B cell (primary cell): ENCODE measurements around the gene SLC15A3.

Source experiments
- EZH2 ChIP-seq: IDR thresholded peaks from 2 replicates; pipeline ENCODE4 v1.6.1; 2012; ENCODE audit warnings: borderline replicate concordance, low read depth, mild to moderate bottlenecking, moderate library complexity, low read length; ENCODE audit not compliant: insufficient read depth, poor library complexity, severe bottlenecking
- TF ChIP-seq, protein P1 (sequence below): fragments of 200-600 bp; IDR thresholded peaks from one replicate; pipeline ENCODE4 v1.8.0; 2022; ENCODE audit warnings: antibody characterized with exemption, mild to moderate bottlenecking

- TF ChIP-seq, protein P1, sequence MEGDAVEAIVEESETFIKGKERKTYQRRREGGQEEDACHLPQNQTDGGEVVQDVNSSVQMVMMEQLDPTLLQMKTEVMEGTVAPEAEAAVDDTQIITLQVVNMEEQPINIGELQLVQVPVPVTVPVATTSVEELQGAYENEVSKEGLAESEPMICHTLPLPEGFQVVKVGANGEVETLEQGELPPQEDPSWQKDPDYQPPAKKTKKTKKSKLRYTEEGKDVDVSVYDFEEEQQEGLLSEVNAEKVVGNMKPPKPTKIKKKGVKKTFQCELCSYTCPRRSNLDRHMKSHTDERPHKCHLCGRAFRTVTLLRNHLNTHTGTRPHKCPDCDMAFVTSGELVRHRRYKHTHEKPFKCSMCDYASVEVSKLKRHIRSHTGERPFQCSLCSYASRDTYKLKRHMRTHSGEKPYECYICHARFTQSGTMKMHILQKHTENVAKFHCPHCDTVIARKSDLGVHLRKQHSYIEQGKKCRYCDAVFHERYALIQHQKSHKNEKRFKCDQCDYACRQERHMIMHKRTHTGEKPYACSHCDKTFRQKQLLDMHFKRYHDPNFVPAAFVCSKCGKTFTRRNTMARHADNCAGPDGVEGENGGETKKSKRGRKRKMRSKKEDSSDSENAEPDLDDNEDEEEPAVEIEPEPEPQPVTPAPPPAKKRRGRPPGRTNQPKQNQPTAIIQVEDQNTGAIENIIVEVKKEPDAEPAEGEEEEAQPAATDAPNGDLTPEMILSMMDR: no peak
- TF ChIP-seq EZH2: no peak
Observed at GRCh38 chr11:60977224-60977623, 25.2 kb upstream of the SLC15A3 start.
